Neural crest cell (in vitro differentiated cells): ENCODE data around the gene ERV3-1. TPM values are rescaled to one million over a fixed set of nuclear protein-coding genes. Genes with fewer than 3 reads are reported as not detected.

ENCODE experiments used
- DNase-seq: peaks from one replicate; pipeline ENCODE4 v3.0.0; 2021; ENCODE audit warnings: low read depth, mixed read lengths, low spot score
- H3K27ac Mint-ChIP-seq: one replicate; pipeline ENCODE4 v1.8.0; 2021; ENCODE audit warnings: mild to moderate bottlenecking, mixed read lengths; ENCODE audit not compliant: unreplicated experiment
- H3K27me3 Mint-ChIP-seq: 2 replicates; pipeline ENCODE4 v1.8.0; 2021; ENCODE audit warnings: low read depth, mild to moderate bottlenecking, mixed read lengths
- H3K36me3 Mint-ChIP-seq: 2 replicates; pipeline ENCODE4 v1.8.0; 2021; ENCODE audit warnings: low read depth, mild to moderate bottlenecking, mixed read lengths
- H3K4me1 Mint-ChIP-seq: 2 replicates; pipeline ENCODE4 v1.8.0; 2021; ENCODE audit warnings: mixed read lengths
- H3K4me3 Mint-ChIP-seq: one replicate; pipeline ENCODE4 v1.8.0; 2021; ENCODE audit warnings: mild to moderate bottlenecking, mixed read lengths
- H3K9me3 Mint-ChIP-seq: 2 replicates; pipeline ENCODE4 v1.8.0; 2021; ENCODE audit warnings: mixed read lengths
- CTCF ChIP-seq: fragments of 200-600 bp; sonication (generic); conservative IDR thresholded peaks from 2 replicates; pipeline ENCODE4 v1.5.0; 2021; ENCODE audit warnings: antibody characterized with exemption, mild to moderate bottlenecking
- total RNA-seq: library from RNA; stranded (reverse); gene quantifications from 2 replicates; pipeline ENCODE4 v1.2.1, GENCODE V29; 2021

Gene ERV3-1
- total RNA-seq, 1 donor from 2014 or later = 33.0 TPM

GRCh38 chr7:64990936-64991335 is 15.6 kb downstream of the ERV3-1 start, which contains the start of gene ZNF117:
ZNF117 (minus strand) TSS chr7:64991036.
- no peak for TF ChIP-seq CTCF
- peaks cover 95% of the 10 kb centered on the region for H3K36me3 Mint-ChIP-seq
- H3K4me3 Mint-ChIP-seq = no peak within 1 kb of the TSS
- no peaks in the 10 kb centered on the region for H3K27me3 Mint-ChIP-seq
- peaks cover 43% of the 10 kb centered on the region for H3K9me3 Mint-ChIP-seq
- no peaks in the 10 kb centered on the region for H3K4me1 Mint-ChIP-seq
- no peak for DNase-seq
- no peak within 1 kb of the TSS for H3K27ac Mint-ChIP-seq

- DNase-seq = no peak
- Mint-ChIP-seq H3K4me3 (no peak overlapping the region), H3K27me3 (no peaks in the 10 kb centered on the region), H3K4me1 (no peaks in the 10 kb centered on the region), H3K27ac (no peak overlapping the region), H3K36me3 (peaks cover 93% of the 10 kb centered on the region), H3K9me3 (peaks cover 43% of the 10 kb centered on the region)
- TF ChIP-seq CTCF = no peak
These were observed 16.3 kb downstream of the ERV3-1 start for GRCh38 chr7:64990216-64990615.

- Mint-ChIP-seq H3K4me3 (no peak overlapping the region), H3K27me3 (no peaks in the 10 kb centered on the region), H3K36me3 (peaks cover 77% of the 10 kb centered on the region), H3K27ac (no peak overlapping the region), H3K4me1 (no peaks in the 10 kb centered on the region), H3K9me3 (peaks cover 39% of the 10 kb centered on the region)
- DNase-seq = no peak
- TF ChIP-seq CTCF = no peak
These were observed 27.8 kb downstream of the ERV3-1 start for GRCh38 chr7:64978497-64979203.

GRCh38 chr7:64965594-64965993 is 40.9 kb downstream of the ERV3-1 start:
- Mint-ChIP-seq H3K4me1 (no peaks in the 10 kb centered on the region), H3K36me3 (peaks cover 28% of the 10 kb centered on the region), H3K27ac (no peak overlapping the region), H3K9me3 (peaks cover 29% of the 10 kb centered on the region), H3K27me3 (no peaks in the 10 kb centered on the region), H3K4me3 (no peak overlapping the region)
- no peak for DNase-seq
- no peak for TF ChIP-seq CTCF

- no peak for DNase-seq
- no peak overlapping the region for H3K4me3 Mint-ChIP-seq
- no peaks in the 10 kb centered on the region for H3K4me1 Mint-ChIP-seq
- H3K36me3 Mint-ChIP-seq = peaks cover 11% of the 10 kb centered on the region
- no peak for TF ChIP-seq CTCF
- no peak overlapping the region for H3K27ac Mint-ChIP-seq
- peaks cover 31% of the 10 kb centered on the region for H3K9me3 Mint-ChIP-seq
- H3K27me3 Mint-ChIP-seq = no peaks in the 10 kb centered on the region
These were observed 47.3 kb downstream of the ERV3-1 start for GRCh38 chr7:64959072-64959747.
